CD4-positive, alpha-beta T cell treated with Interleukin-6 for 4 hours (primary cell): ENCODE measurements around the gene SAMD3.
"Not testable (repeated sequence)": the region's sequence is repeated elsewhere in the genome, so short reads cannot be mapped to it uniquely, and the experiment has no call there.

Experiments used
- DNase-seq: peaks from one replicate; pipeline ENCODE4 v3.0.0-alpha.2; 2020; ENCODE audit warnings: mixed read lengths

The SAMD3 gene

GRCh38 chr6:130222775-130223174 is at the start of gene SAMD3:
Gene SAMD3, minus strand, starts transcription at chr6:130222951. Its CDS starts 7,678 bp downstream, at chr6:130215273.
- DNase-seq, result peak; percentile 29

- DNase-seq, result no peak
Observed at GRCh38 chr6:130269969-130270635, 47.4 kb upstream of the SAMD3 start.

GRCh38 chr6:130265553-130265952 is 42.8 kb upstream of the SAMD3 start:
- DNase-seq, result not testable (repeated sequence)

GRCh38 chr6:130262008-130262407 is 39.3 kb upstream of the SAMD3 start:
- DNase-seq, result no peak

- not testable (repeated sequence) for DNase-seq
Observed at GRCh38 chr6:130261558-130261957, 38.8 kb upstream of the SAMD3 start.

- DNase-seq, result peak; percentile 11
Observed at GRCh38 chr6:130260614-130261241, 38.0 kb upstream of the SAMD3 start.

GRCh38 chr6:130260050-130260462 is 37.3 kb upstream of the SAMD3 start:
- not testable (repeated sequence) for DNase-seq

- DNase-seq, result no peak
Observed at GRCh38 chr6:130259557-130259956, 36.8 kb upstream of the SAMD3 start.

- DNase-seq, result no peak
Observed at GRCh38 chr6:130259140-130259539, 36.4 kb upstream of the SAMD3 start.

- no peak for DNase-seq
Observed at GRCh38 chr6:130252527-130253237, 29.9 kb upstream of the SAMD3 start.

GRCh38 chr6:130245267-130245666 is 22.5 kb upstream of the SAMD3 start:
- no peak for DNase-seq

- no peak for DNase-seq
Observed at GRCh38 chr6:130244728-130245127, 22.0 kb upstream of the SAMD3 start.

- DNase-seq, result no peak
Observed at GRCh38 chr6:130240232-130240631, 17.5 kb upstream of the SAMD3 start.

- no peak for DNase-seq
Observed at GRCh38 chr6:130239755-130240154, 17.0 kb upstream of the SAMD3 start.

GRCh38 chr6:130233330-130233729 is 10.6 kb upstream of the SAMD3 start:
- no peak for DNase-seq

- DNase-seq, result not testable (repeated sequence)
Observed at GRCh38 chr6:130230531-130230930, 7.8 kb upstream of the SAMD3 start.

- DNase-seq, result no peak
Observed at GRCh38 chr6:130229645-130230044, 6.9 kb upstream of the SAMD3 start.

GRCh38 chr6:130223508-130223907 is 757 bp upstream of the SAMD3 start:
- DNase-seq, result peak; percentile 75

- no peak for DNase-seq
Observed at GRCh38 chr6:130218134-130218533, 4.6 kb downstream of the SAMD3 start.

- no peak for DNase-seq
Observed at GRCh38 chr6:130216620-130217019, 6.1 kb downstream of the SAMD3 start.

GRCh38 chr6:130215526-130215925 is 7.2 kb downstream of the SAMD3 start:
- DNase-seq, result peak; percentile 53

GRCh38 chr6:130212215-130212874 is 10.4 kb downstream of the SAMD3 start:
- DNase-seq, result no peak

- no peak for DNase-seq
Observed at GRCh38 chr6:130211691-130212090, 11.1 kb downstream of the SAMD3 start.
